ENCODE results near the gene SERPINE2.

SERPINE2 gene

GRCh38 chr2:223928113-223929006 is 110.7 kb downstream of the SERPINE2 start:
- Histone ChIP-seq H3K4me3 (ENCODE audit: low read length) (no peak overlapping the region), H4K8ac (ENCODE audit: low read depth, low read length) (no peak overlapping the region), H3K23ac (ENCODE audit: low read length) (no peak overlapping the region), H3K27me3 (ENCODE audit: insufficient read depth, low read length, poor library complexity) (no peaks in the 10 kb centered on the region), H3K56ac (ENCODE audit: low read length) (no peak overlapping the region), H2AK5ac (ENCODE audit: low read length) (no peak overlapping the region), H2BK5ac (ENCODE audit: low read length) (no peak overlapping the region), H3K4me1 (ENCODE audit: control insufficient read depth, low read depth, low read length) (no peaks in the 10 kb centered on the region), H4K5ac (ENCODE audit: low read length) (no peak overlapping the region), H3K4ac (ENCODE audit: low read depth, low read length) (no peak overlapping the region), H3K27ac (ENCODE audit: low read depth, low read length) (no peak overlapping the region), H3K4me2 (ENCODE audit: low read length) (no peak overlapping the region), H2BK120ac (ENCODE audit: low read depth, low read length) (no peak overlapping the region), H3K79me1 (ENCODE audit: low read length) (peaks cover 10% of the 10 kb centered on the region), H3K18ac (ENCODE audit: low read length) (no peak overlapping the region), H3K79me2 (ENCODE audit: control insufficient read depth, insufficient read depth, low read length) (peaks cover 13% of the 10 kb centered on the region), H3K9ac (ENCODE audit: low read length) (no peak overlapping the region), H3K36me3 (ENCODE audit: control insufficient read depth, insufficient read depth, low read length) (no peaks in the 10 kb centered on the region), H2BK15ac (replicated peaks; ENCODE audit: low read depth) (no peak overlapping the region)
- WGBS (ENCODE audit: extremely low coverage, insufficient coverage, low lambda C conversion rate): no CpG with 5 or more reads among the region's 7 CpGs
- DNase-seq: no peak

GRCh38 chr2:223925106-223925505 is 114.0 kb downstream of the SERPINE2 start:
- no peak overlapping the region for H3K18ac ChIP-seq (ENCODE audit: low read length)
- no peak overlapping the region for H2AK5ac ChIP-seq (ENCODE audit: low read length)
- H3K27me3 ChIP-seq (ENCODE audit: insufficient read depth, low read length, poor library complexity): no peaks in the 10 kb centered on the region
- H3K36me3 ChIP-seq (ENCODE audit: control insufficient read depth, insufficient read depth, low read length): no peaks in the 10 kb centered on the region
- DNase-seq: no peak
- H2BK5ac ChIP-seq (ENCODE audit: low read length): no peak overlapping the region
- peaks cover 23% of the 10 kb centered on the region for H3K79me2 ChIP-seq (ENCODE audit: control insufficient read depth, insufficient read depth, low read length)
- H3K4me3 ChIP-seq (ENCODE audit: low read length): no peak overlapping the region
- H2BK15ac ChIP-seq (replicated peaks; ENCODE audit: low read depth): no peak overlapping the region
- H4K5ac ChIP-seq (ENCODE audit: low read length): no peak overlapping the region
- H4K8ac ChIP-seq (ENCODE audit: low read depth, low read length): no peak overlapping the region
- no CpG with 5 or more reads among the region's 3 CpGs for WGBS (ENCODE audit: extremely low coverage, insufficient coverage, low lambda C conversion rate)
- H3K23ac ChIP-seq (ENCODE audit: low read length): no peak overlapping the region
- no peak overlapping the region for H3K4ac ChIP-seq (ENCODE audit: low read depth, low read length)
- no peak overlapping the region for H3K56ac ChIP-seq (ENCODE audit: low read length)
- no peaks in the 10 kb centered on the region for H3K4me1 ChIP-seq (ENCODE audit: control insufficient read depth, low read depth, low read length)
- H3K9ac ChIP-seq (ENCODE audit: low read length): no peak overlapping the region
- no peak overlapping the region for H3K27ac ChIP-seq (ENCODE audit: low read depth, low read length)
- peaks cover 17% of the 10 kb centered on the region for H3K79me1 ChIP-seq (ENCODE audit: low read length)
- H2BK120ac ChIP-seq (ENCODE audit: low read depth, low read length): no peak overlapping the region
- H3K4me2 ChIP-seq (ENCODE audit: low read length): no peak overlapping the region

All from mesendoderm (in vitro differentiated cells).